GM23248 (cell line): ENCODE results near the gene FFAR3. TPM values are rescaled to one million over a fixed set of nuclear protein-coding genes. Genes with fewer than 3 reads are reported as not detected.

Source experiments
- DNase-seq: peaks from one replicate; pipeline ENCODE4 v3.0.0-alpha.2; 2015
- H2AFZ ChIP-seq: fragments of 200-600 bp; sonication (generic); 2 replicates; pipeline ENCODE4 v1.6.1; 2016; ENCODE audit warnings: antibody characterized with exemption
- H3F3A ChIP-seq: fragments of 200-600 bp; sonication (generic); 2 replicates; pipeline ENCODE4 v1.6.1; 2016; ENCODE audit warnings: mild to moderate bottlenecking, antibody characterized with exemption, mixed run types; ENCODE audit not compliant: insufficient read depth
- H3K27ac ChIP-seq: fragments of 200-600 bp; sonication (generic); 2 replicates; pipeline ENCODE4 v1.5.1; 2016; ENCODE audit warnings: mild to moderate bottlenecking
- H3K27me3 ChIP-seq: fragments of 200-600 bp; sonication (generic); replicated peaks from 2 replicates; pipeline ENCODE4 v1.6.1; 2016; ENCODE audit warnings: mild to moderate bottlenecking; ENCODE audit not compliant: insufficient read depth
- H3K36me3 ChIP-seq: fragments of 200-600 bp; sonication (generic); 2 replicates; pipeline ENCODE4 v1.6.1; 2016; ENCODE audit warnings: low read depth, mild to moderate bottlenecking
- H3K4me1 ChIP-seq: fragments of 200-600 bp; sonication (generic); 2 replicates; pipeline ENCODE4 v1.6.1; 2016; ENCODE audit warnings: mild to moderate bottlenecking; ENCODE audit not compliant: insufficient read depth
- H3K4me2 ChIP-seq: fragments of 200-600 bp; sonication (generic); one replicate; pipeline ENCODE4 v1.6.1; 2016; ENCODE audit warnings: mild to moderate bottlenecking; ENCODE audit not compliant: unreplicated experiment
- H3K4me3 ChIP-seq: fragments of 200-600 bp; sonication (generic); 2 replicates; pipeline ENCODE4 v1.5.1; 2016; ENCODE audit warnings: mild to moderate bottlenecking
- H3K79me2 ChIP-seq: fragments of 200-600 bp; sonication (generic); 2 replicates; pipeline ENCODE4 v1.6.1; 2016; ENCODE audit warnings: mild to moderate bottlenecking; ENCODE audit not compliant: insufficient read depth
- H3K9ac ChIP-seq: fragments of 200-600 bp; sonication (generic); 2 replicates; pipeline ENCODE4 v1.6.1; 2016; ENCODE audit warnings: mild to moderate bottlenecking
- H3K9me2 ChIP-seq: fragments of 200-600 bp; sonication (generic); 2 replicates; pipeline ENCODE4 v1.6.1; 2016; ENCODE audit warnings: mixed run types, mild to moderate bottlenecking, moderate library complexity; ENCODE audit not compliant: insufficient read depth
- H3K9me3 ChIP-seq: fragments of 200-600 bp; sonication (generic); one replicate; pipeline ENCODE4 v1.6.1; 2017; ENCODE audit warnings: low read depth
- H4K20me1 ChIP-seq: fragments of 200-600 bp; sonication (generic); 2 replicates; pipeline ENCODE4 v1.6.0; 2016; ENCODE audit not compliant: insufficient read depth
- EZH2 ChIP-seq: fragments of 200-600 bp; sonication (generic); IDR thresholded peaks from 2 replicates; pipeline ENCODE4 v1.6.1; 2018; ENCODE audit warnings: antibody characterized with exemption, mild to moderate bottlenecking; ENCODE audit not compliant: insufficient read depth, poor library complexity, severe bottlenecking
- EZH2phosphoT487 ChIP-seq: fragments of 200-600 bp; sonication (generic); IDR thresholded peaks from 2 replicates; pipeline ENCODE4 v1.6.1; 2018; ENCODE audit warnings: antibody characterized with exemption, moderate library complexity, mild to moderate bottlenecking, low read depth; ENCODE audit not compliant: insufficient read depth
- WGBS, 2 experiments: methylation state at CpG; one replicate each; pipeline ENCODE4 v1.1.6; 2015 to 2017; ENCODE audit warnings: low lambda C conversion rate in 2 of 2, low coverage in 1 of 2; ENCODE audit errors: missing lambda C conversion rate in 2 of 2; 5-methylcytosine and 5-hydroxymethylcytosine counted together
- in situ Hi-C: fragments of 300-500 bp; cut with MboI; formaldehyde crosslinking; loops from 2 replicates; pipeline ENCODE4 v1.15.0; 2020
- microRNA-seq: library from miRNA; unstranded; fragments of <30 nt; microRNA quantifications from one replicate; pipeline ENCODE4, GENCODE V29; 2016; ENCODE audit warnings: borderline number of aligned reads
- polyA plus RNA-seq: library from polyadenylated mRNA; unstranded; fragments of >200 nt; fragmentation: Nextera tagmentation; extraction: Ambion mirVana; gene quantifications from 2 replicates; pipeline ENCODE4 v1.2.1, GENCODE V29; 2016
- total RNA-seq: library from RNA; depleted of rRNA; stranded (reverse); fragments of >200 nt; shearing (Covaris generic); gene quantifications from 2 replicates; pipeline ENCODE4 v1.2.3, GENCODE V29; 2014; rRNA removed

Gene FFAR3
- total and polyA plus RNA-seq, 2 experiments from 2014 or later, result not detected

DNA sequence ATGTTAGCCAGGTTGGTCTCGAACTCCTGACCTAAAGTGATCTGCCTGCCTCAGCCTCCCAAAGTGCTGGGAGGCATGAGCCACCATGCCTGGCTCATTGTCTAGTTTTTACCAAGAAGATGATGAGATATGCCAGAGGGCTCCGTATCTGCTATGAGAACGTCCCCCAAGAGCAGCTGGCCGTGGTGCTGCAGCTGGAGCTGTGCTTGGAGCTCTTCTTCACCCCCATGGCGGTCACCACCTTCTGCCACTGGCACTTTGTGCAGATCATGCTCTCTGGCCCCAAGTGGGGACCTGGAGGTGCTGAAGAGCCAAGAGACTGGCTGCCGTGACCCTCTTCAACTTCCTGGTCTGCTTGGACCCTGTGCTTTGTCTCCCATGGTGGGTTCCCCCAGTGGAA lies 49.4 kb downstream of the FFAR3 start:
- Histone ChIP-seq H3K9ac (no peak overlapping the region), H2AFZ (no peak overlapping the region), H3K4me3 (no peak overlapping the region), H3K9me3 (no peaks in the 10 kb centered on the region), H3K4me2 (no peak overlapping the region), H3K27ac (no peak overlapping the region), H3F3A (peaks cover 5% of the 10 kb centered on the region; the same call in 1 of the 2 replicates), H3K4me1 (peaks cover 6% of the 10 kb centered on the region), H3K27me3 (peaks cover 22% of the 10 kb centered on the region), H3K79me2 (no peaks in the 10 kb centered on the region), H3K36me3 (no peaks in the 10 kb centered on the region), H4K20me1 (no peaks in the 10 kb centered on the region), H3K9me2 (no peaks in the 10 kb centered on the region)
- TF ChIP-seq EZH2 (no peak), EZH2phosphoT487 (no peak)
- WGBS, 2 experiments, result 56 to 58% methylated on average over 6 of the region's 6 CpGs
- in situ Hi-C loops, result no loop called here
- no peak for DNase-seq

DNA sequence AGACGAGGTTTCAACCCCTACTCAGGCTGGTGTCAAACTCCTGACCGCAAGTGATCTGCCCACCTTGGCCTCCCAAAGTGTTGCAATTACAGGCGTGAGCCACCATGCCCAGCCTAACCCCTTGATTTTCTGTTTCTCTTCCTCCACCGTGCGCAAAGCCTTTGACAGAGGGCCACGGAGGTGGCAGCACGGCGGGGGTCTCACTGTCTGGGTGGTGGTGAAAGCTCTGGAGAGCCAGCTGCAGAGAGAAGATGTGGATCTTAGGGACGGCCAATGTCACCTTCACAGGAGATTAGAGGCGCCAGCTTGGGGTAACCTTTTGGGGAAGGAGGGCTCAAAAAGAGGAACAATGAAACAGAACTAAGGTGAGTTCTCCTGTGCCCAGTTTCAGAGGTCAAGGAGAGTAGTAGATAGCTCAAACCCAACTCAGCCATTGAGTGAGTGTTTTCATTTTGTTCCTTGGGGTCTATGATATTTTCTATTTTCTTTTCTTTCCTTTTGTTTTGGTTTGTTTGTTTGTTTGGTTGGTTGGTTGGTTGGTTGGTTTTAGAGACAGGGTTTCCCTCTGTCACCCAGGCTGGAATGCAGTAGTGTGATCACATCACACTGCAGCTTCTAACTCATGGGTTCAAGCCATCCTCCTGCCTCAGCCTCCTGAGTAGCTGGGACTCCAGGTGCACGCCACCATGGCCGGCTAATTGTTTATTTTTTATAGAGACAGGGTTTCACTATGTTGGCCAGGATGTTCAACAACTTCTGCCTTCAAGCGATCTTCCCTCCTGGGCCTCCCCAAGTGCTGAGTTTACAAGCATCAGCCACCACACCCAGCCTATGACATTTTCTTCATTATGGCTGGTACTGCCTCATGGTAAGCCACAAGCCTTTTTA lies 50.3 kb downstream of the FFAR3 start:
- Histone ChIP-seq H2AFZ (no peak overlapping the region), H3K9me3 (no peaks in the 10 kb centered on the region), H3F3A (peaks cover 5% of the 10 kb centered on the region; the same call in 1 of the 2 replicates), H3K9me2 (no peaks in the 10 kb centered on the region), H3K36me3 (no peaks in the 10 kb centered on the region), H3K4me3 (no peak overlapping the region), H3K9ac (no peak overlapping the region), H3K79me2 (no peaks in the 10 kb centered on the region), H3K4me1 (peaks cover 6% of the 10 kb centered on the region), H3K4me2 (no peak overlapping the region), H4K20me1 (no peaks in the 10 kb centered on the region), H3K27me3 (peaks cover 29% of the 10 kb centered on the region), H3K27ac (no peak overlapping the region)
- DNase-seq, result no peak
- in situ Hi-C loops, result no loop called here
- WGBS, 2 experiments, result 58 to 62% methylated on average over 13 of the region's 13 CpGs
- no peak for TF ChIP-seq EZH2
- no peak for TF ChIP-seq EZH2phosphoT487

DNA sequence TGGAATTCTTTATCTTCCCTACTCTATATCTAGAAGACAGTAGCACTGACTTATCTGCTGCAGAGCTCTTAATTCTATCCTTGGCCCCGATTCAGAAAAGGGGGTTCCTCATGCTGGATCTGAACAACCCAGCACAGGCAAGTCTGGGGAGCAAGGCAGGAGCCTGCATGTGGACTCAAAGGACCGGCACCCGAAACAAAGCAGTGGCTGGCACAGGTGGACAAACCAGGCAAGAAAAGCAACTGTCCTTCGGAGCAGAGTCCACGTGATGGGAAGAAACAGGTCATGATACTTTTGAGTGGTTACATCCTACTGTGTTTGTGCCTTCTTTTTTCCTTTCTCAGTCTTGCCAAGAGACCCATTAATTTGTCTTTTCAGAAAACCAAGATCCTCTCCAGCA lies 50.9 kb downstream of the FFAR3 start:
- no peaks in the 10 kb centered on the region for H3K36me3 ChIP-seq
- H3K79me2 ChIP-seq, result no peaks in the 10 kb centered on the region
- in situ Hi-C loops, result no loop called here
- no peak overlapping the region for H2AFZ ChIP-seq
- 48 to 54% methylated on average over 5 of the region's 5 CpGs for whole genome bisulfite sequencing, 2 experiments
- no peak overlapping the region for H3K9ac ChIP-seq
- no peak for TF ChIP-seq EZH2phosphoT487
- TF ChIP-seq EZH2, result no peak
- DNase-seq, result no peak
- H3K27ac ChIP-seq, result no peak overlapping the region
- H3K27me3 ChIP-seq, result peaks cover 32% of the 10 kb centered on the region
- no peaks in the 10 kb centered on the region for H4K20me1 ChIP-seq
- no peaks in the 10 kb centered on the region for H3K9me2 ChIP-seq
- peaks cover 5% of the 10 kb centered on the region; the same call in 1 of the 2 replicates for H3F3A ChIP-seq
- H3K4me3 ChIP-seq, result no peak overlapping the region
- H3K4me1 ChIP-seq, result peaks cover 6% of the 10 kb centered on the region
- H3K4me2 ChIP-seq, result no peak overlapping the region
- H3K9me3 ChIP-seq, result no peaks in the 10 kb centered on the region

Small RNA genes within 50 kb of the gene (microRNA-seq; reads per million reads assigned to microRNA genes)
- gene MIR5196, result not detected

Other genes starting within 250 kb of the FFAR3 start
- gene FXYD3, start 242.6 kb upstream of the FFAR3 start, total RNA-seq, result not detected in 2 replicates
- gene FXYD3, start 242.6 kb upstream of the FFAR3 start, polyA plus RNA-seq, result not detected in 2 replicates
- 0.86 TPM in 1 of 2 replicates, not detected in the other for gene LGI4, start 223.4 kb upstream of the FFAR3 start, total RNA-seq
- 0.06 and 0.49 TPM in 2 replicates for gene LGI4, start 223.4 kb upstream of the FFAR3 start, polyA plus RNA-seq
- gene FXYD1, start 219.6 kb upstream of the FFAR3 start, total RNA-seq, result 0.43 TPM in 1 of 2 replicates, not detected in the other
- 1.2 and 1.9 TPM in 2 replicates for gene FXYD1, start 219.6 kb upstream of the FFAR3 start, polyA plus RNA-seq
- not detected in 2 replicates for gene FXYD7, start 215.2 kb upstream of the FFAR3 start, total RNA-seq
- gene FXYD7, start 215.2 kb upstream of the FFAR3 start, polyA plus RNA-seq, result not detected in 2 replicates
- gene FXYD5, start 203.7 kb upstream of the FFAR3 start, total RNA-seq, result 209 and 233 TPM in 2 replicates
- 496 and 515 TPM in 2 replicates for gene FXYD5, start 203.7 kb upstream of the FFAR3 start, polyA plus RNA-seq
- gene FAM187B, start 129.7 kb upstream of the FFAR3 start, total RNA-seq, result not detected in 2 replicates
- gene FAM187B, start 129.7 kb upstream of the FFAR3 start, polyA plus RNA-seq, result not detected in 2 replicates
- gene LSR, start 109.5 kb upstream of the FFAR3 start, total RNA-seq, result not detected in 2 replicates
- gene LSR, start 109.5 kb upstream of the FFAR3 start, polyA plus RNA-seq, result 2.7 and 3.1 TPM in 2 replicates
- gene USF2, start 89.5 kb upstream of the FFAR3 start, total RNA-seq, result 55.8 and 64.6 TPM in 2 replicates
- 10.4 and 10.9 TPM in 2 replicates for gene USF2, start 89.5 kb upstream of the FFAR3 start, polyA plus RNA-seq
- not detected in 2 replicates for gene HAMP, start 75.9 kb upstream of the FFAR3 start, total RNA-seq
- not detected in 2 replicates for gene HAMP, start 75.9 kb upstream of the FFAR3 start, polyA plus RNA-seq
- gene MAG, start 66.3 kb upstream of the FFAR3 start, total RNA-seq, result not detected in 2 replicates
- gene MAG, start 66.3 kb upstream of the FFAR3 start, polyA plus RNA-seq, result not detected in 2 replicates
- gene CD22, start 29.3 kb upstream of the FFAR3 start, total RNA-seq, result not detected in 2 replicates
- gene CD22, start 29.3 kb upstream of the FFAR3 start, polyA plus RNA-seq, result 0.16 and 0.28 TPM in 2 replicates
- not detected in 2 replicates for gene FFAR1, start 10.6 kb upstream of the FFAR3 start, total RNA-seq
- not detected in 2 replicates for gene FFAR1, start 10.6 kb upstream of the FFAR3 start, polyA plus RNA-seq
- gene GPR42, start 12.6 kb downstream of the FFAR3 start, total RNA-seq, result not detected in 2 replicates
- not detected in 2 replicates for gene GPR42, start 12.6 kb downstream of the FFAR3 start, polyA plus RNA-seq
- gene FFAR2, start 89.8 kb downstream of the FFAR3 start, total RNA-seq, result not detected in 2 replicates
- not detected in 2 replicates for gene FFAR2, start 89.8 kb downstream of the FFAR3 start, polyA plus RNA-seq
- not detected in 2 replicates for gene KRTDAP, start 132.0 kb downstream of the FFAR3 start, total RNA-seq
- not detected in 2 replicates for gene KRTDAP, start 132.0 kb downstream of the FFAR3 start, polyA plus RNA-seq
- gene DMKN, start 155.2 kb downstream of the FFAR3 start, total RNA-seq, result 20.0 and 25.4 TPM in 2 replicates
- 30.9 and 34.5 TPM in 2 replicates for gene DMKN, start 155.2 kb downstream of the FFAR3 start, polyA plus RNA-seq
- gene SBSN, start 169.9 kb downstream of the FFAR3 start, total RNA-seq, result 3.2 and 4.3 TPM in 2 replicates
- 7.9 and 8.8 TPM in 2 replicates for gene SBSN, start 169.9 kb downstream of the FFAR3 start, polyA plus RNA-seq
- gene GAPDHS, start 175.0 kb downstream of the FFAR3 start, total RNA-seq, result not detected in 2 replicates
- not detected in 2 replicates for gene GAPDHS, start 175.0 kb downstream of the FFAR3 start, polyA plus RNA-seq
- gene TMEM147, start 187.2 kb downstream of the FFAR3 start, total RNA-seq, result 108 and 129 TPM in 2 replicates
- 203 and 214 TPM in 2 replicates for gene TMEM147, start 187.2 kb downstream of the FFAR3 start, polyA plus RNA-seq
- gene ATP4A, start 205.2 kb downstream of the FFAR3 start, total RNA-seq, result not detected in 2 replicates
- gene ATP4A, start 205.2 kb downstream of the FFAR3 start, polyA plus RNA-seq, result not detected in 2 replicates
- gene PMIS2, start 227.7 kb downstream of the FFAR3 start, total RNA-seq, result not detected in 2 replicates
- not detected in 2 replicates for gene PMIS2, start 227.7 kb downstream of the FFAR3 start, polyA plus RNA-seq